ENCODE results near the gene WDFY4. TPM values are rescaled to one million over a fixed set of nuclear protein-coding genes. Genes with fewer than 3 reads are reported as not detected.

Gene WDFY4
- total and polyA plus RNA-seq, 2 of the 13 experiments (the other 11 are each of a cell fraction or from before 2014, with no cell fraction given) = not detected

DNA sequence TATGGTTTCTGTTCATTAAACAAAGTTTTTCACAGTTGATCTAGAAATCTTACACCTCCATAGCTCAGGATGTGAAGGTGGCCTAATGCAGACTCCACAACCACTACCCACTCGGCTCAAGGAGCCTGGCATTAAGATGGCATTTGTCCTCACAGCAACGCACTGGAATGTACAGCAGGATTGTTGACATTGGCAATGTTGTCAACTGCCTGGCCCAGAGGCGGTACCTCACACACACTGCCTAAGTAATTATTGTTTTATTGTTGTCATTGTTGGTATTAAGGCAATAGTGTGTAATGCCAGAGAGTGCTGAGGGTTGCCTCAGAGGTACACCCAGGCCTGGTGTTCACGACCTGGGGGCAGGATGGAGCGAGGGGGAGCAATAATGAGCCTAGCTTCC, 216.6 kb downstream of the WDFY4 start:
- POLR2A ChIA-PET = no interaction called here
- Histone ChIP-seq H3K4me1 (ENCODE audit: insufficient read depth, low read length) (no peaks in the 10 kb centered on the region), H2AFZ (ENCODE audit: low read length) (no peak overlapping the region), H3K4me2 (ENCODE audit: low read depth, low read length) (no peak overlapping the region), H3K9me3 (ENCODE audit: low read length) (no peaks in the 10 kb centered on the region), H4K20me1 (ENCODE audit: insufficient read depth, low read length) (no peaks in the 10 kb centered on the region), H3K27ac (ENCODE audit: extremely low read length, insufficient read depth, low read length) (no peak overlapping the region), H3K36me3 (replicated peaks in 1 of 2; ENCODE audit: control insufficient read depth in 1 of 2, insufficient read depth in 2 of 2, low read length in 2 of 2) (no peaks in the 10 kb centered on the region), H3K79me2 (ENCODE audit: insufficient read depth, low read length) (no peaks in the 10 kb centered on the region), H3K9ac (ENCODE audit: insufficient read depth, low read depth, low read length) (no peak overlapping the region), H3K4me3 (replicated peaks in 1 of 3; ENCODE audit: insufficient read depth in 1 of 3, low read depth in 2 of 3, low read length in 3 of 3) (no peak overlapping the region), H3K27me3 (ENCODE audit: control insufficient read depth in 1 of 2, insufficient read depth in 2 of 2, low read length in 2 of 2) (peaks cover 1 to 5% of the 10 kb centered on the region in 2 experiments; a peak in 2 of 5 replicates)
- CTCF ChIA-PET (ENCODE audit: low intra/inter-chr PET ratio, low total read pairs) = no interaction called here
- no TSS peak for BruUV-seq (replicated peaks)
- ATAC-seq (no peak), FAIRE-seq (no peak), DNase-seq (ENCODE audit: low spot score) (no peak)
- intact Hi-C loops (cut with micrococcal nuclease; ENCODE audit: unreplicated experiment) = no loop called here
- in situ Hi-C loops (cut with HindIII; ENCODE audit: extremely low pct_ligation_motif_present, low pct_unique_long_range_greater_than_20kb) = no loop called here
- WGBS (ENCODE audit: low lambda C conversion rate) = 17% methylated on average over 3 of the region's 5 CpGs
- TF ChIP-seq HNRNPH1 (optimal IDR thresholded peaks at IDR 0.05; ENCODE audit: low read depth, low read length) = no peak
- TF ChIP-seq, protein P1, sequence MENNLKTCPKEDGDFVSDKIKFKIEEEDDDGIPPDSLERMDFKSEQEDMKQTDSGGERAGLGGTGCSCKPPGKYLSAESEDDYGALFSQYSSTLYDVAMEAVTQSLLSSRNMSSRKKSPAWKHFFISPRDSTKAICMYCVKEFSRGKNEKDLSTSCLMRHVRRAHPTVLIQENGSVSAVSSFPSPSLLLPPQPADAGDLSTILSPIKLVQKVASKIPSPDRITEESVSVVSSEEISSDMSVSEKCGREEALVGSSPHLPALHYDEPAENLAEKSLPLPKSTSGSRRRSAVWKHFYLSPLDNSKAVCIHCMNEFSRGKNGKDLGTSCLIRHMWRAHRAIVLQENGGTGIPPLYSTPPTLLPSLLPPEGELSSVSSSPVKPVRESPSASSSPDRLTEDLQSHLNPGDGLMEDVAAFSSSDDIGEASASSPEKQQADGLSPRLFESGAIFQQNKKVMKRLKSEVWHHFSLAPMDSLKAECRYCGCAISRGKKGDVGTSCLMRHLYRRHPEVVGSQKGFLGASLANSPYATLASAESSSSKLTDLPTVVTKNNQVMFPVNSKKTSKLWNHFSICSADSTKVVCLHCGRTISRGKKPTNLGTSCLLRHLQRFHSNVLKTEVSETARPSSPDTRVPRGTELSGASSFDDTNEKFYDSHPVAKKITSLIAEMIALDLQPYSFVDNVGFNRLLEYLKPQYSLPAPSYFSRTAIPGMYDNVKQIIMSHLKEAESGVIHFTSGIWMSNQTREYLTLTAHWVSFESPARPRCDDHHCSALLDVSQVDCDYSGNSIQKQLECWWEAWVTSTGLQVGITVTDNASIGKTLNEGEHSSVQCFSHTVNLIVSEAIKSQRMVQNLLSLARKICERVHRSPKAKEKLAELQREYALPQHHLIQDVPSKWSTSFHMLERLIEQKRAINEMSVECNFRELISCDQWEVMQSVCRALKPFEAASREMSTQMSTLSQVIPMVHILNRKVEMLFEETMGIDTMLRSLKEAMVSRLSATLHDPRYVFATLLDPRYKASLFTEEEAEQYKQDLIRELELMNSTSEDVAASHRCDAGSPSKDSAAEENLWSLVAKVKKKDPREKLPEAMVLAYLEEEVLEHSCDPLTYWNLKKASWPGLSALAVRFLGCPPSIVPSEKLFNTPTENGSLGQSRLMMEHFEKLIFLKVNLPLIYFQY (CRISPR knock-in tag; IDR thresholded peaks at IDR 0.05; ENCODE audit: borderline replicate concordance) = no peak
- TF ChIP-seq, protein P2, sequence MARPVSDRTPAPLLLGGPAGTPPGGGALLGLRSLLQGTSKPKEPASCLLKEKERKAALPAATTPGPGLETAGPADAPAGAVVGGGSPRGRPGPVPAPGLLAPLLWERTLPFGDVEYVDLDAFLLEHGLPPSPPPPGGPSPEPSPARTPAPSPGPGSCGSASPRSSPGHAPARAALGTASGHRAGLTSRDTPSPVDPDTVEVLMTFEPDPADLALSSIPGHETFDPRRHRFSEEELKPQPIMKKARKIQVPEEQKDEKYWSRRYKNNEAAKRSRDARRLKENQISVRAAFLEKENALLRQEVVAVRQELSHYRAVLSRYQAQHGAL (CRISPR knock-in tag; IDR thresholded peaks at IDR 0.05; ENCODE audit: not compliant biosample characterization) = no peak
- no peak for TF ChIP-seq JARID2 (CRISPR knock-in tag; IDR thresholded peaks at IDR 0.05; ENCODE audit: insufficient replicate concordance)
- TF ChIP-seq, protein P3, sequence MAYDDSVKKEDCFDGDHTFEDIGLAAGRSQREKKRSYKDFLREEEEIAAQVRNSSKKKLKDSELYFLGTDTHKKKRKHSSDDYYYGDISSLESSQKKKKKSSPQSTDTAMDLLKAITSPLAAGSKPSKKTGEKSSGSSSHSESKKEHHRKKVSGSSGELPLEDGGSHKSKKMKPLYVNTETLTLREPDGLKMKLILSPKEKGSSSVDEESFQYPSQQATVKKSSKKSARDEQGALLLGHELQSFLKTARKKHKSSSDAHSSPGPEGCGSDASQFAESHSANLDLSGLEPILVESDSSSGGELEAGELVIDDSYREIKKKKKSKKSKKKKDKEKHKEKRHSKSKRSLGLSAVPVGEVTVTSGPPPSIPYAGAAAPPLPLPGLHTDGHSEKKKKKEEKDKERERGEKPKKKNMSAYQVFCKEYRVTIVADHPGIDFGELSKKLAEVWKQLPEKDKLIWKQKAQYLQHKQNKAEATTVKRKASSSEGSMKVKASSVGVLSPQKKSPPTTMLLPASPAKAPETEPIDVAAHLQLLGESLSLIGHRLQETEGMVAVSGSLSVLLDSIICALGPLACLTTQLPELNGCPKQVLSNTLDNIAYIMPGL (CRISPR knock-in tag; IDR thresholded peaks at IDR 0.05; ENCODE audit: borderline replicate concordance in 1 of 2, low read depth in 1 of 2) = no peak
- no peak for TF ChIP-seq PAWR (CRISPR knock-in tag; IDR thresholded peaks at IDR 0.05; ENCODE audit: borderline replicate concordance)
- no peak for TF ChIP-seq CBX5 (CRISPR knock-in tag; IDR thresholded peaks at IDR 0.05; ENCODE audit: borderline replicate concordance)
- TF ChIP-seq ZNF34 (CRISPR knock-in tag; IDR thresholded peaks at IDR 0.05; ENCODE audit: borderline replicate concordance) = no peak
- no peak for TF ChIP-seq KLF9 (CRISPR knock-in tag; IDR thresholded peaks at IDR 0.05; ENCODE audit: low read depth)
- TF ChIP-seq ZNF879 (CRISPR knock-in tag; IDR thresholded peaks at IDR 0.05) = no peak
- TF ChIP-seq, protein P4, sequence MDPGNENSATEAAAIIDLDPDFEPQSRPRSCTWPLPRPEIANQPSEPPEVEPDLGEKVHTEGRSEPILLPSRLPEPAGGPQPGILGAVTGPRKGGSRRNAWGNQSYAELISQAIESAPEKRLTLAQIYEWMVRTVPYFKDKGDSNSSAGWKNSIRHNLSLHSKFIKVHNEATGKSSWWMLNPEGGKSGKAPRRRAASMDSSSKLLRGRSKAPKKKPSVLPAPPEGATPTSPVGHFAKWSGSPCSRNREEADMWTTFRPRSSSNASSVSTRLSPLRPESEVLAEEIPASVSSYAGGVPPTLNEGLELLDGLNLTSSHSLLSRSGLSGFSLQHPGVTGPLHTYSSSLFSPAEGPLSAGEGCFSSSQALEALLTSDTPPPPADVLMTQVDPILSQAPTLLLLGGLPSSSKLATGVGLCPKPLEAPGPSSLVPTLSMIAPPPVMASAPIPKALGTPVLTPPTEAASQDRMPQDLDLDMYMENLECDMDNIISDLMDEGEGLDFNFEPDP (CRISPR knock-in tag; conservative IDR thresholded peaks at IDR 0.05) = no peak
- no peak for TF ChIP-seq ZNF709 (CRISPR knock-in tag; IDR thresholded peaks at IDR 0.05)
- TF ChIP-seq, protein P5, sequence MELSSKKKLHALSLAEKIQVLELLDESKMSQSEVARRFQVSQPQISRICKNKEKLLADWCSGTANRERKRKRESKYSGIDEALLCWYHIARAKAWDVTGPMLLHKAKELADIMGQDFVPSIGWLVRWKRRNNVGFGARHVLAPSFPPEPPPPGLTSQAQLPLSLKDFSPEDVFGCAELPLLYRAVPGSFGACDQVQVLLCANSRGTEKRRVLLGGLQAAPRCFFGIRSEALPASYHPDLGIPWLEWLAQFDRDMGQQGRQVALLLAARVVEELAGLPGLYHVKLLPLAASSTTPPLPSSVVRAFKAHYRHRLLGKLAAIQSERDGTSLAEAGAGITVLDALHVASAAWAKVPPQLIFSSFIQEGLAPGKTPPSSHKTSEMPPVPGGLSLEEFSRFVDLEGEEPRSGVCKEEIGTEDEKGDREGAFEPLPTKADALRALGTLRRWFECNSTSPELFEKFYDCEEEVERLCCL (CRISPR knock-in tag; IDR thresholded peaks at IDR 0.05; ENCODE audit: borderline replicate concordance) = no peak

Data from HepG2 (cell line).